PC-9 (cell line): ENCODE results near the gene TDG. TPM values are rescaled to one million over a fixed set of nuclear protein-coding genes. Genes with fewer than 3 reads are reported as not detected.

Source experiments
- BruUV-seq: library from RNA; stranded (reverse); fragments of 400-500 nt; replicated peaks from 2 replicates; lab custom pipeline; 2021; lab: Mats Ljungman, UMichigan
- CTCF ChIA-PET: fragments of 300-600 bp; sonication (Branson Sonifier 250); formaldehyde crosslinking; loops from one replicate; lab custom pipeline; 2022; ENCODE audit warnings: antibody characterized with exemption; lab: Charles Lee
- POLR2A ChIA-PET: fragments of 300-600 bp; sonication (Branson Sonifier 250); formaldehyde crosslinking; loops from one replicate; lab custom pipeline; 2022; ENCODE audit warnings: antibody characterized with exemption; ENCODE audit not compliant: unreplicated experiment; lab: Charles Lee
- DNase-seq, 2 experiments: peaks; one replicate each; pipeline versions ENCODE4 v3.0.0 to v3.0.0-alpha.2; 2015 to 2022; ENCODE audit warnings: mixed read lengths in 1 of 2
- H2AFZ ChIP-seq: fragments of 200-600 bp; sonication (generic); 2 replicates; pipeline ENCODE4 v1.8.1; 2017; ENCODE audit warnings: antibody characterized with exemption
- H3F3A ChIP-seq: fragments of 200-600 bp; sonication (generic); 2 replicates; pipeline ENCODE4 v1.8.1; 2017; ENCODE audit warnings: antibody characterized with exemption, mild to moderate bottlenecking, low read depth; ENCODE audit not compliant: insufficient read depth
- H3K27ac ChIP-seq: fragments of 200-600 bp; sonication (generic); 2 replicates; pipeline ENCODE4 v1.6.1; 2016; ENCODE audit warnings: mixed run types
- H3K27me3 ChIP-seq: fragments of 200-600 bp; sonication (generic); 2 replicates; pipeline ENCODE4 v1.6.1; 2016; ENCODE audit warnings: low read depth, mixed run types; ENCODE audit not compliant: insufficient read depth
- H3K36me3 ChIP-seq: fragments of 200-600 bp; sonication (generic); 2 replicates; pipeline ENCODE4 v1.6.1; 2016; ENCODE audit warnings: low read depth, mixed run types
- H3K4me1 ChIP-seq: fragments of 200-600 bp; sonication (generic); replicated peaks from 2 replicates; pipeline ENCODE4 v1.6.1; 2016; ENCODE audit warnings: mixed run types; ENCODE audit not compliant: insufficient read depth
- H3K4me2 ChIP-seq: fragments of 200-600 bp; sonication (generic); 2 replicates; pipeline ENCODE4 v1.6.1; 2017; ENCODE audit warnings: mixed run types
- H3K4me3 ChIP-seq: fragments of 200-600 bp; sonication (generic); 2 replicates; pipeline ENCODE4 v1.6.1; 2016; ENCODE audit warnings: mixed run types
- H3K79me2 ChIP-seq: fragments of 200-600 bp; sonication (generic); 2 replicates; pipeline ENCODE4 v1.6.1; 2017; ENCODE audit warnings: low read depth, mixed run types
- H3K9me2 ChIP-seq: fragments of 200-600 bp; sonication (generic); 2 replicates; pipeline ENCODE4 v1.8.1; 2017; ENCODE audit warnings: mild to moderate bottlenecking; ENCODE audit not compliant: insufficient read depth
- H3K9me3 ChIP-seq: fragments of 200-600 bp; sonication (generic); 2 replicates; pipeline ENCODE4 v1.8.1; 2016; ENCODE audit warnings: low read depth; ENCODE audit not compliant: insufficient read depth
- H4K20me1 ChIP-seq: fragments of 200-600 bp; sonication (generic); 2 replicates; pipeline ENCODE4 v1.8.1; 2017; ENCODE audit not compliant: insufficient read depth
- CTCF ChIP-seq: fragments of 200-600 bp; sonication (generic); conservative IDR thresholded peaks from 2 replicates; pipeline ENCODE4 v1.6.1; 2017; ENCODE audit warnings: mixed run types, antibody characterized with exemption, mild to moderate bottlenecking, moderate library complexity
- EZH2 ChIP-seq: fragments of 200-600 bp; sonication (generic); IDR thresholded peaks from 2 replicates; pipeline ENCODE4 v1.8.0; 2017; ENCODE audit warnings: antibody characterized with exemption, low read depth
- intact Hi-C: fragments of 100-400 bp; cut with micrococcal nuclease; formaldehyde crosslinking; loops from one replicate; pipeline ENCODE4 v1.10.0; 2022; ENCODE audit not compliant: unreplicated experiment
- total RNA-seq: library from RNA; stranded (reverse); gene quantifications from 2 replicates; pipeline ENCODE4 v1.2.3, GENCODE V29; 2021

Gene TDG
- total RNA-seq, 1 experiment from 2014 or later, result 21.0 TPM

GRCh38 chr12:103924761-103925641 is 40.7 kb upstream of the TDG start:
- intact Hi-C loops, result loop anchor here (5.0 kb wide), 1 partner anchor 38 kb away; no protein-coding TSS in a partner anchor
- no peak for DNase-seq
- H3K4me1 ChIP-seq, result peaks cover 11% of the 10 kb centered on the region; the same call in 1 of the 2 replicates
- H4K20me1 ChIP-seq, result no peaks in the 10 kb centered on the region
- H3K79me2 ChIP-seq, result no peaks in the 10 kb centered on the region
- no peaks in the 10 kb centered on the region for H3K9me3 ChIP-seq
- no peak for TF ChIP-seq EZH2
- TF ChIP-seq CTCF, result no peak
- POLR2A ChIA-PET, result interaction anchor here (0.5 kb wide), 1 partner anchor 362 kb away, joined by 9 read pairs; no protein-coding TSS in a partner anchor
- CTCF ChIA-PET, result no interaction called here
- no peak overlapping the region for H3K4me2 ChIP-seq
- H3F3A ChIP-seq, result peaks cover 12% of the 10 kb centered on the region
- H3K27ac ChIP-seq, result no peak overlapping the region
- BruUV-seq, result no TSS peak
- no peak overlapping the region for H2AFZ ChIP-seq
- H3K36me3 ChIP-seq, result no peaks in the 10 kb centered on the region
- no peak overlapping the region for H3K4me3 ChIP-seq
- no peaks in the 10 kb centered on the region for H3K27me3 ChIP-seq
- H3K9me2 ChIP-seq, result no peaks in the 10 kb centered on the region

- H3K9me2 ChIP-seq, result no peaks in the 10 kb centered on the region
- no TSS peak for BruUV-seq
- no peak for DNase-seq
- H3K9me3 ChIP-seq, result no peaks in the 10 kb centered on the region
- intact Hi-C loops, result loop anchor here (1.0 to 5.0 kb wide), 2 partner anchors 41 to 87 kb away; partner anchors contain the start of gene NT5DC3
- peaks cover 25% of the 10 kb centered on the region for H4K20me1 ChIP-seq
- no peaks in the 10 kb centered on the region for H3K27me3 ChIP-seq
- H3K36me3 ChIP-seq, result peaks cover 29% of the 10 kb centered on the region
- H3F3A ChIP-seq, result peaks cover 18% of the 10 kb centered on the region; the same call in 1 of the 2 replicates
- POLR2A ChIA-PET, result interaction anchor here (0.6 kb wide), 1 partner anchor 282 kb away, joined by 6 read pairs; no protein-coding TSS in a partner anchor
- H3K27ac ChIP-seq, result peak overlapping the region; percentile 82
- CTCF ChIA-PET, result no interaction called here
- peak overlapping the region; percentile 91 for H2AFZ ChIP-seq
- H3K4me2 ChIP-seq, result peak overlapping the region; percentile 87
- TF ChIP-seq CTCF, result no peak
- TF ChIP-seq EZH2, result no peak
- H3K79me2 ChIP-seq, result peaks cover 34% of the 10 kb centered on the region
- peaks cover 30% of the 10 kb centered on the region for H3K4me1 ChIP-seq
- peak overlapping the region; percentile 82 for H3K4me3 ChIP-seq
These were observed 37.0 kb upstream of the TDG start for GRCh38 chr12:103928682-103929045.

GRCh38 chr12:103929046-103929783 is 36.5 kb upstream of the TDG start:
- Histone ChIP-seq H3K4me2 (peak overlapping the region; percentile 87), H3K9me2 (no peaks in the 10 kb centered on the region), H2AFZ (peak overlapping the region; percentile 91), H3K9me3 (no peaks in the 10 kb centered on the region), H3K4me1 (peaks cover 30% of the 10 kb centered on the region), H3K27ac (peak overlapping the region; percentile 82), H3K4me3 (peak overlapping the region; percentile 82), H3K27me3 (no peaks in the 10 kb centered on the region), H3K79me2 (peaks cover 40% of the 10 kb centered on the region), H3F3A (peaks cover 23% of the 10 kb centered on the region; the same call in 1 of the 2 replicates), H3K36me3 (peaks cover 35% of the 10 kb centered on the region), H4K20me1 (peaks cover 29% of the 10 kb centered on the region)
- CTCF ChIA-PET, result no interaction called here
- TSS peak; percentile 91 for BruUV-seq
- intact Hi-C loops, result loop anchor here (1.0 to 5.0 kb wide), 2 partner anchors 42 to 88 kb away; partner anchors contain the start of gene NT5DC3
- POLR2A ChIA-PET, result interaction anchor here (0.5 to 0.9 kb wide), 7 partner anchors 20 to 1515 kb away, joined by 3 to 6 read pairs (median 4); partner anchors contain the start of gene NT5DC3
- TF ChIP-seq EZH2 (no peak), CTCF (no peak)
- DNase-seq, result peak in 1 of 2 experiments; percentile 77
